ENCODE data around the gene RFFL.

The RFFL gene

DNA sequence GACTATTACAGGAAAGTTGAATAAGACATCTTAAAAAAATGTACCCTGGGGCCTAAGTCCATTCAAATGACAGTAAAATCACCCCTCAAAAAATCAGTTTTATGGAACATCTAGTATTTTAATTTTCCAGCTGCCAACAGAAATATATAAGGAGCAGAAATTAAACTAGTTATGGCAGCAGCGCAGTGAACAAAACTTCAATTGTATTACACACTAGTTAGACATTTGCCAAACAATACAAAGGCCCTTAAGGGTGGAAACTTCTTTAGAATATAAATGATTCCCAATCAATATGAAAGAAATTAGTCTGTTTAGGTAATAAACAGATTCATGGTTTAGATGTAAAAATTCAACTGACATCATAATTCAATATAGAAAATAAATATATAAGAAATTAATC lies 18.1 kb upstream of the RFFL start:
- DNase-seq (ENCODE audit: low read depth in 2 of 3, low spot score in 1 of 3), result no peak

GRCh38 chr17:35080536-35080935 lies 17.0 kb upstream of the RFFL start:
- no peak for DNase-seq (ENCODE audit: low read depth in 2 of 3, low spot score in 1 of 3)

GRCh38 chr17:35079547-35080423 lies 16.3 kb upstream of the RFFL start:
- DNase-seq (ENCODE audit: low read depth in 2 of 3, low spot score in 1 of 3), result no peak

- DNase-seq (ENCODE audit: low read depth in 2 of 3, low spot score in 1 of 3), result no peak
Observed at GRCh38 chr17:35076874-35077273, 13.4 kb upstream of the RFFL start.

DNA sequence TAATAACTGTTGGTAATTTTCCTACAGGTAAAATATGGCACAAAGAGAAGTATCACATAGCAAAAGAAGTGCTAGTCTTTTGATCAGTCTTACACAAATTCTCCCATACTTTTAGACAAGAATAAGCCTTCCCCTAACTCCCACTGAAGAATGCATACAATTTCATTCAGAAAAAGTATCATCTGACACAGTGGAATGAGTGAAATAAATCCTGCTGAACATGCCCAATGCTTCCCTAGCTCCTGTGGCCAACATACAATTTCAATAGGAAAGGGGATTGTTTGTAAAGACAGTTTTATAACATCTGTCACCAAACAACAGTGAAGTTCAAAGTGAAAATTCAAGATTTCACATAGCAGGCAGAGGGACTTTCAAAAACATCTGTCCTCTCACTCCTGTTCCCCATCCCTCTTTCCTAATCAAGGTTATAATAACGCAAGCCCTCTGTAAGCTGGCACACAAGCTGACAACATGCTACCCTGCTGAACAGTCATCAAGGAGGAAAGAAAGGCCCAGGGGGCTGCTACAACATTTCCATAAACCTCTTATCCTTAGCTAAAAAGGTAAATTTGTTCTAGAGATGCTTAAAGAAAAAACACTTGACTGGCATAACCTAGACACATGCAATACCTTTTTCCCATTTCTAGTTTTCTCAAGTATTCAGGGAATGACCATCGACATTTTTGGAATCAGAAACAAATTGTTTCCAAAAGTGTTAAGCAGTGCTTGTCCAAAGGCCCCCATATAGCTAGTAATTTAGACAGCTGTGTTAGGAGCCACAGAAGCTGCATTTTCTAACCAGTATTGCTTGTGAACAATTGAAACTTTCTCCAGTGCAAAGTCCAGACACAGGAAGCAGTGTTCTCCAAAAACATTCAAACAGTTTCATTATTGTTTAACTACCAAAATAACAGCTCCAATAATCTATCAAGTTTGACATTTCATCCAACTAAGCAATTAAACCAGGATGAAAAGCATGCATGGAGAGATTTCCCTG lies 11.5 kb upstream of the RFFL start:
- no peak for DNase-seq (ENCODE audit: low read depth in 2 of 3, low spot score in 1 of 3)

DNA sequence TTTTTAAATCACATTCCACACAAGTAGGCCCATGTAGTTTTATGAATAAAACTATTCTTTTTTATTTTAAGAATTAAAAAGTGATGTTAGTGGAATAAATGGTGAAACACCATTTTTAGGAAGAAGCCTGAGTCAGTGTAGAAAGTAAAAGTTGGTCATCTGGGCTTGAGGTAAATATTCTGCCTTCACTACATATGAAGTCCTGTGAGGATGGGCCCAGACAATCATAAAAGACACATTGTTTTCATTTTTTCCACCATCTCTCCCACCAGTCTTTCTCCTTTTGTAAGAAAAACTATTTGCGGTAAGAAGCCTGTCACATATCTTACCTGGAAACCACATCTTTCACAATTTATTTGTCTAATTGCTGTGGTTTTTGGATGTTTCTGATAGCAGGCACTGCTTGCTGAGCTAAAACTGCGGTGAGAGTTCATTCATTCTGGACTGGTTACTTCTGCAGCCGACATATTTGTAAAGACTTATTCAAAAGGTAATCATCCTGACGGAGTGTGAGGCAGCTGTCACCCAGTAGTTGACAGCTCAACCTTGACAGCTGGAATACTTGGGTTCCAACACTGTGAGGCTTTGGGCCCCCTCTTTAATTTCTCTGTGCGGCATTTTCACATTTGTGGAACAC lies 10.6 kb upstream of the RFFL start:
- no peak for DNase-seq (ENCODE audit: low read depth in 2 of 3, low spot score in 1 of 3)

DNA sequence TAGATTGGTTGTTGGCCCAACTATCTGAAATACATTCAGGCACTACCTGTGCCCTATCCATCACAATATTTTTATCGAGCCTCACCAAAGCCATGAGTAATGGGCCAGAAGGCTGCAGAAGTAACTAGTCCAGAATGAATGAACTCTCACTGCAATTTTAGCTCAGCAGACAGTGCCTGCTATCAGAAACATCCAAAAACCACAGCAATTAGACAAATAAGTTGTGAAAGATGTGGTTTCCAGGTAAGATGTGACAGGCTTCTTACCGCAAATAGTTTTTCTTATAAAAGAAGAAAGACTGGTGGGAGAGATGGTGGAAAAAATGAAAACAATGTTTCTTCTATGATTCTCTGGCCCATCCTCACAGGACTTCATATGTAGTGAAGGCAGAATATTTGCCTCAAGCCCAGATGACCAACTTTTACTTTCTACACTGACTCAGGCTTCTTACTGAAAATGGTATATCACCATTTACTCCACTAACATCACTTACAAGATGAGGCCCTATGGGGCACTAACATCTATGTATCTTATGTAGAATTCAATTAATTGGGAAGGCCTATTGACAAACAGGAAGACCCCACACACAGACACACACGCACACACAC lies 9.8 kb upstream of the RFFL start:
- no peak for DNase-seq (ENCODE audit: low read depth in 2 of 3, low spot score in 1 of 3)

DNA sequence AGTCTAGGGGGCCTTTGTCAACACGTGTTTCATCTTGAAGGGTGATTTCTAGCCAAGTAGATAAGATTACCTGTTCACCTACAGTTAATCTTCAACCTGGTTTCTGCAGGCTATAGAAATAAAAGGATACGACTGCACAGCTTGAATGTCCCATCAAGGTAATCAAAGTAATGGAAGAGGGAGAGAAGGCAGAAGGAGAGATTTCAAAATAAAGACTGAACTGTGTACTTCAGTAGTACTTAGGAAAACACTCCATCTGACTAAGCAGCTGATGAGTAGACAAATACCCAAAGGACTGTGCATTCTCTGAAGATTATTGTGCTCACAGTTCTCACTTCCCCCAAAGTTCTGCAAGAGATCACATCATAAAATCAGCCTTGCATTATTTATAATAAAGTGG lies 5.8 kb upstream of the RFFL start:
- DNase-seq (ENCODE audit: low read depth in 2 of 3, low spot score in 1 of 3), result no peak

DNA sequence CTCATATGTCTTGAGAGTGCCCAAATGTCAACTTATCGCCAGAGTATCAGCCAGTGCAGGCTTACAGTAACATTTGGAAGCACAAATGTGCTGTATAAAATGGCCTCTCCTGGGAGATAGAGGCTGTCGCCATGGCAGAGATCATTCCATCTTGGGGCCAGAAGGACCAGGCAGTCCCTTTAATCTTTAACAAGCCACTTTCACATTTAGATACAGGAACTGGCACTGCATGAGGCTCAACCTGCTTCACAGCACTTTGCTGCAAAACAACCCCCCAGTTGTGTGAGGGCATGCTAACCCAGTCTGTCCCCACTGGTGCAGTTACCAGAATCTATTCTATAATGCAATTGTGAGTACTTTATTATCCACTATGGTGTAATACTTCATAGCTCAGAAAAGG lies 4.7 kb upstream of the RFFL start:
- no peak for DNase-seq (ENCODE audit: low read depth in 2 of 3, low spot score in 1 of 3)

DNA sequence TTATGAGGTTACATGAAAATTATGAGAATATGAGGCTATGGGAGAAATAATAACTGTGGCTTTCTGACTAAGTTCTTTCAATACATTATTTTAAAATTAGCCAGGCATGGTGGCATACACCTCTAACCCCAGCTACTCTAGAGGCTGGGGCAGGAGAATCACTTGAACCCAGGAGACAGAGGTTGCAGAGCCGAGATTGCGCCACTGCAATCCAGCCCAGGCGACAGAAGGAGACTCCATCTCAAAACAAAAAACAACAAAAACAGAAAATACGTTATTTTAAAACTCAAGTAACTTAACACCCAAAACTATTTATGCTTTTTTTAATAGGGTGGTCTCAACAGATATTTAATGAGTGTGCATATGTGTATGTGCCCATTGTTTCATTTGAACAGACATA lies 2.4 kb upstream of the RFFL start:
- no peak for DNase-seq (ENCODE audit: low read depth in 2 of 3, low spot score in 1 of 3)

DNA sequence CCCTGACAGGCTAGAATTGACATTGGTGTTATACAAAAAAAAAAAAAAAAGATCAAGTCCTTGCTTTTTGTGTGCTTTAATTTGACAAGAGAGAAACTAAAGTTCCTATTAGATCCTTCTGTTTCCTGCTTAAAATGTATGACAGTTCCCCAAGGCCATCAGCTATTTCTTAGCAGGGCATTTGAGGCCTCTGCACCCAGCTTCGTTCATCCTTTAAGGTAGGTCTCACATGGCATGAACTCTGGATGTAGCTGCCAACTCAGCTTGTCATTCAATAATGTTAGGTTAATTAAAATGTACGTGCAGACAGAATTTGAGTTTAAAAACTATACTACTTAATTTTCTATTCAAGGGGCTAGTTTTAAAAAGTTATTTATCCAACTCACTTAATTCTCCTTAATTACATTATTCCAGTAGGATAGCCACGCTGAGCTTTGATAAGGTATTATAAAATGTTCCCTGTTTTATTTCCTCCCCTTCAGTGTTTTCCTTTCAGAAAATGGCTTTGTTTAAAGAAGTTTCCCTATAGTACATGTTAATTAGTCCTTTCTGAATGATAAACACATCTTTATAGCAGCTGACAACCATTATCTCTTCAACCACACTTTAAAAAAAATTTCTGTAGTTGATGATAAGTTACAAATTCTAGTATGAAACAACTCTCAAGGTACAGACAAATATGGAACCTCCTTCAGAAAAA lies 1.2 kb upstream of the RFFL start:
- no peak for DNase-seq (ENCODE audit: low read depth in 2 of 3, low spot score in 1 of 3)

DNA sequence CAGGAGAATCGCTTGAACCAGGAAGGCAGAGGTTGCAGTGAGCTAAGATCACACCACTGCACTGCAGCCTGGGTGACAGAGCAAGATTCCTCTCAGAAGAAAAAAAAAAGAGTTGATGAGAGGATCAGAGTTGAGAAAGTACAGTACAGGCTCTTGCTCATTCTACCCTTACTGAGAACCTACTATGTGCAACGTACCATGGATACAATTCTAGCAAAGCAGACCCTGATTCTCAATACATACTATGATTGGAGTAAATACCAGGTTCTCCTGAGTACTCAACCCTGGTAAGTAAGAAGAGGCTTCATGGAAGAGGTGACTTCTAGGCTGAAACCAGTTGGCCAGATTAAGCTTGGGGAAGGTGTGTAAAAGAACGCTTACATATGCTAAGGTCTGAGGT lies 1.2 kb downstream of the RFFL start:
- DNase-seq (ENCODE audit: low read depth in 2 of 3, low spot score in 1 of 3), result no peak

DNA sequence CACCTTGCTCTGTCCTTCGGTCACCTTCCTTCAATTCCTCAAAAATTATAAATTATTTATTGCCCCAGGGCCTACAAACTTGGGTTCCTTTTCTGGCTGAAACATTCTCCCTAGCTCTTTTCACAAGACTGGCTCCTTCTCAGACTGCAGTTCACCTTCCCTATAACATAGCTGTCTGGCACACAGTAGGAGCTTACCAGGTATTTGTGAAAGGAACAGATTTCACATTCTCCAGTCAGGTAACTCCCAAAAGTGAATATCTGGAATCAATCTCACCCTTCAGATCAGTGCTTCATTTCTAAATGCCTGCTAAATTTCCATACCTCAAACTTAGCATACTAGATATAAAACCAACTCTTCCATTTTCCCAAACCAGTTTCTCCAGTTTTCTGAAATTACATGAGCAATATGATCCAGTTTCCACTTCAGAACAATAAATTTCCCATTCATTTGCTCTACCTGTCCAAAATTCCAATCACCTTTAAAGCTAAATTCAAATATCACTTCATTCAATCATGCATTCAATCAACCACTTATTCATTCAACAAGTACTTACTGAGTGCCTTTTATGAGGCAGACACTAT lies 6.1 kb downstream of the RFFL start:
- no peak for DNase-seq (ENCODE audit: low read depth in 2 of 3, low spot score in 1 of 3)

DNA sequence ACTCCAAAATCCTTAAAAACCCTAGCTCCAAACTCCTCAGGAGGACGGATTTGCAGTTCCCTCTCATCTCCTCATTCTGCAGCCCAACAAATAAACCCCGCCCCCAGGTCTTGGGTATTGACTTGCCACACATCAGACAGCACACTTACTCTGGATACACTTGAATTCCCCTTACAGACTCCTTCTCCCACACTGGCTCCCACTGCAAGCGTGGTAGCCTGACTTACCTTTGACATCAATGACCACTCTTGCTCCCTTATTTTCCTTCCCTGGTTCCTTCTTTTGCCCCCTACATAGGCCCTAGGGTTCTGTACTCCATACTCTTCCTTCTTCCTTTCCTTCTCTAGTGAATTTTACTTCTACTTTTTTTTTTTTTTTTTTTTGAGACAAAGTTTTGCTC lies 7.5 kb downstream of the RFFL start:
- no peak for DNase-seq (ENCODE audit: low read depth in 2 of 3, low spot score in 1 of 3)

DNA sequence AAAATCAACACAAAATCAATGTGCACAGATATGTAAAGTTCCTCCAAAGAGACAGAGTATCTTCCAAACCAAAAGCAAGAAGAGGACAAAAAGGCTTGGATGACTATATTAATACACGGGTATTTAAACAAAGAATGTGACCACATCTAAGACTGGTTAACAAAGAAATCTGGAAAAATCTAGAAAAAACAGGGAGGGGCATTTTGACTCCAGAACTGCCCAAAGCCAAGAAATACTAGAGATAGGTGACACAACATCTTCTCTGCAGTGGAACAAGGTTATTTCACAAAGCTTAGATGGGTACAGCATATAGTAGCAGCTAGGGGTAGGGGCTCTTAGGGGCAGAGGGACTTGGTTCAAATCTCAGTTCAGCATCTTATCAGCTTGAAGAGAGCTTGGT lies 10.3 kb downstream of the RFFL start:
- DNase-seq (ENCODE audit: low read depth in 2 of 3, low spot score in 1 of 3), result no peak

GRCh38 chr17:35052780-35053179 lies 10.7 kb downstream of the RFFL start:
- no peak for DNase-seq (ENCODE audit: low read depth in 2 of 3, low spot score in 1 of 3)

GRCh38 chr17:35052241-35052610 lies 11.3 kb downstream of the RFFL start:
- DNase-seq (ENCODE audit: low read depth in 2 of 3, low spot score in 1 of 3), result no peak

GRCh38 chr17:35051579-35052240 lies 11.8 kb downstream of the RFFL start:
- DNase-seq (ENCODE audit: low read depth in 2 of 3, low spot score in 1 of 3), result no peak

DNA sequence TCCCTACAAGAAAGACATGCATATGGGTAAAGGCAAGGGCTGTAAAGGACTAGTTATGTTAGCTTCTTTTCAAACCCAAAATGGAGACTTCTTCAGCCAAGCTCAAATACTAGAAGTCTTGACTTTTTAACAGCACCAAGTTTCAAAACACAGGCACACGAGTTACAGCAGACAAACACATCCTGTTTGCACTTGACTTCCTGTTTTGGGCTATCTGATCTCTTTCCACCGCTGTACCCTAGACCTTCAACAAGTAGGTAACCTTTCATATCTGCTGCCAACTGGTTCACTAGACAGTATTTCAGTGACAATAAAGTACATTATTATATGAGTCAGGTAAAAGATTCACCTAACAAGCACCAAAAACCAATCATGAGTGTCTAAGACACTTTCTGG lies 12.3 kb downstream of the RFFL start:
- no peak for DNase-seq (ENCODE audit: low read depth in 2 of 3, low spot score in 1 of 3)

GRCh38 chr17:35050170-35050569 lies 13.3 kb downstream of the RFFL start:
- no peak for DNase-seq (ENCODE audit: low read depth in 2 of 3, low spot score in 1 of 3)
